K562 (cell line): ENCODE measurements around the gene MEDAG.

Source experiments
- CBX8 ChIP-seq: fragments of 200-600 bp; sonication (generic); IDR thresholded peaks from 2 replicates; pipeline ENCODE4 v1.6.1; 2012; ENCODE audit warnings: borderline replicate concordance, mixed run types, low read depth, mild to moderate bottlenecking, moderate library complexity, mixed read lengths, low read length, control low read depth, inconsistent platforms; ENCODE audit not compliant: poor library complexity, severe bottlenecking; ENCODE audit errors: extremely low read depth
- CTCF ChIP-seq, 3 experiments: IDR thresholded peaks in 2 of 3; conservative IDR thresholded peaks in 1 of 3; 2 replicates each; pipeline ENCODE4 v1.5.1; 2011 to 2012; ENCODE audit warnings: low read length in 3 of 3, mild to moderate bottlenecking in 3 of 3, control low read depth in 2 of 3, improper control_type of control experiment in 1 of 3, inconsistent platforms in 1 of 3, low read depth in 1 of 3, mixed read lengths in 1 of 3, moderate library complexity in 1 of 3; ENCODE audit not compliant: insufficient read depth in 2 of 3
- NRF1 ChIP-seq, 2 experiments: fragments of 450-650 bp; IDR thresholded peaks in 1 of 2; conservative IDR thresholded peaks in 1 of 2; 2 replicates each; pipeline ENCODE4 v1.6.1; 2014; ENCODE audit warnings: mild to moderate bottlenecking in 2 of 2
- USF2 ChIP-seq: sonication (generic); formaldehyde crosslinking; IDR thresholded peaks from 2 replicates; pipeline ENCODE4 v1.5.0; 2020; ENCODE audit warnings: missing genetic modification reagents
- YY1 ChIP-seq, 3 experiments: IDR thresholded peaks; 2 replicates each; pipeline ENCODE4 v1.6.1; 2011; ENCODE audit warnings: low read length in 2 of 3, mild to moderate bottlenecking in 2 of 3, moderate library complexity in 2 of 3, borderline replicate concordance in 1 of 3, control low read depth in 1 of 3, low read depth in 1 of 3; ENCODE audit not compliant: insufficient read depth in 3 of 3, insufficient replicate concordance in 2 of 3, control insufficient read depth in 1 of 3, insufficient read length in 1 of 3; ENCODE audit errors: extremely low read depth in 1 of 3
- ZBTB33 ChIP-seq: sonication (generic); formaldehyde crosslinking; IDR thresholded peaks from 2 replicates; pipeline ENCODE4 v1.8.1; 2023; ENCODE audit warnings: mild to moderate bottlenecking, missing genetic modification reagents
- ZNF263 ChIP-seq: sonication (generic); formaldehyde crosslinking; IDR thresholded peaks from 2 replicates; pipeline ENCODE4 v1.8.0; 2022; ENCODE audit warnings: mild to moderate bottlenecking, missing genetic modification reagents, borderline replicate concordance

- TF ChIP-seq CBX8 (no peak), YY1 (IDR thresholded peaks at IDR 0.05; ENCODE audit: borderline replicate concordance in 1 of 3, control insufficient read depth in 1 of 3, extremely low read depth in 1 of 3, insufficient read depth in 3 of 3, insufficient read length in 1 of 3, insufficient replicate concordance in 2 of 3, low read depth in 1 of 3, low read length in 2 of 3) (no peak), NRF1 (conservative IDR thresholded peaks at IDR 0.05 in 1 of 2, IDR thresholded peaks at IDR 0.05 in 1 of 2) (no peak), ZNF263 (no peak), ZBTB33 (CRISPR knock-in tag) (no peak), CTCF (IDR thresholded peaks at IDR 0.05 in 2 of 3, conservative IDR thresholded peaks at IDR 0.05 in 1 of 3; ENCODE audit: insufficient read depth in 2 of 3, low read depth in 1 of 3, low read length in 3 of 3) (no peak), USF2 (CRISPR knock-in tag) (no peak)
Observed at GRCh38 chr13:30924721-30925120, 18.6 kb downstream of the MEDAG start.
